ENCODE measurements around the gene MRNIP. TPM values are rescaled to one million over a fixed set of nuclear protein-coding genes. Genes with fewer than 3 reads are reported as not detected.

The MRNIP gene
- total RNA-seq, 5 donors from 2014 or later (not counting 1 experiment from before 2014, with no cell fraction given) = 54.1 to 119 (median 112) TPM

GRCh38 chr5:179868541-179868940 is 9.9 kb upstream of the MRNIP start:
- Histone ChIP-seq H3K4me1 (ENCODE audit: control insufficient read depth in 1 of 2, extremely low read depth in 1 of 2, insufficient read depth in 2 of 2, low read length in 2 of 2) (no peaks in the 10 kb centered on the region), H3K27me3 (replicated peaks in 1 of 2; ENCODE audit: control insufficient read depth in 2 of 2, extremely low read depth in 1 of 2, insufficient read depth in 2 of 2, low read length in 1 of 2) (no peaks in the 10 kb centered on the region), H3K4me3 (ENCODE audit: control insufficient read depth in 1 of 2, extremely low read depth in 1 of 2, low read length in 1 of 2) (no peak overlapping the region), H3K9me3 (no peaks in the 10 kb centered on the region), H3K27ac (ENCODE audit: low read length) (no peak overlapping the region), H3K36me3 (ENCODE audit: control insufficient read depth in 2 of 2, extremely low read depth in 1 of 2, insufficient read depth in 1 of 2, low read length in 1 of 2) (peaks cover 15 to 36% of the 10 kb centered on the region in 2 donors)
- DNase-seq (no peak), ATAC-seq (replicated peaks in 1 of 4) (no peak)
- POLR2A ChIA-PET = no interaction called here
- no peaks in the 10 kb centered on the region for H3K9me3 Mint-ChIP-seq
- no peaks in the 10 kb centered on the region for H3K4me1 Mint-ChIP-seq
- H3K4me3 Mint-ChIP-seq = no peak overlapping the region
- CTCF ChIA-PET = no interaction called here
- H3K27ac Mint-ChIP-seq = no peak overlapping the region
- no peaks in the 10 kb centered on the region for H3K27me3 Mint-ChIP-seq
- H3K36me3 Mint-ChIP-seq = peaks cover 22% of the 10 kb centered on the region
- WGBS (ENCODE audit: insufficient coverage) = over 99% methylated on average over 14 of the region's 14 CpGs

GRCh38 chr5:179867476-179867875 is 8.9 kb upstream of the MRNIP start:
- Histone ChIP-seq H3K4me1 (ENCODE audit: control insufficient read depth in 1 of 2, extremely low read depth in 1 of 2, insufficient read depth in 2 of 2, low read length in 2 of 2) (no peaks in the 10 kb centered on the region), H3K27ac (ENCODE audit: low read length) (no peak overlapping the region), H3K9me3 (no peaks in the 10 kb centered on the region), H3K4me3 (ENCODE audit: control insufficient read depth in 1 of 2, extremely low read depth in 1 of 2, low read length in 1 of 2) (no peak overlapping the region), H3K27me3 (replicated peaks in 1 of 2; ENCODE audit: control insufficient read depth in 2 of 2, extremely low read depth in 1 of 2, insufficient read depth in 2 of 2, low read length in 1 of 2) (no peaks in the 10 kb centered on the region), H3K36me3 (ENCODE audit: control insufficient read depth in 2 of 2, extremely low read depth in 1 of 2, insufficient read depth in 1 of 2, low read length in 1 of 2) (peaks cover 15 to 33% of the 10 kb centered on the region in 2 donors)
- H3K27me3 Mint-ChIP-seq = no peaks in the 10 kb centered on the region
- no peaks in the 10 kb centered on the region for H3K4me1 Mint-ChIP-seq
- 97% methylated on average over 9 of the region's 11 CpGs for WGBS (ENCODE audit: insufficient coverage)
- H3K27ac Mint-ChIP-seq = no peak overlapping the region
- peaks cover 26% of the 10 kb centered on the region for H3K36me3 Mint-ChIP-seq
- H3K9me3 Mint-ChIP-seq = no peaks in the 10 kb centered on the region
- no peak overlapping the region for H3K4me3 Mint-ChIP-seq
- CTCF ChIA-PET = no interaction called here
- no peak for ATAC-seq (replicated peaks in 1 of 4)
- DNase-seq = no peak
- POLR2A ChIA-PET = no interaction called here

- Histone ChIP-seq H3K4me3 (ENCODE audit: control insufficient read depth in 1 of 2, extremely low read depth in 1 of 2, low read length in 1 of 2) (no peak overlapping the region), H3K4me1 (ENCODE audit: control insufficient read depth in 1 of 2, extremely low read depth in 1 of 2, insufficient read depth in 2 of 2, low read length in 2 of 2) (no peaks in the 10 kb centered on the region), H3K9me3 (no peaks in the 10 kb centered on the region), H3K36me3 (ENCODE audit: control insufficient read depth in 2 of 2, extremely low read depth in 1 of 2, insufficient read depth in 1 of 2, low read length in 1 of 2) (peaks cover 15 to 30% of the 10 kb centered on the region in 2 donors), H3K27me3 (replicated peaks in 1 of 2; ENCODE audit: control insufficient read depth in 2 of 2, extremely low read depth in 1 of 2, insufficient read depth in 2 of 2, low read length in 1 of 2) (no peaks in the 10 kb centered on the region), H3K27ac (ENCODE audit: low read length) (no peak overlapping the region)
- Mint-ChIP-seq H3K9me3 (no peaks in the 10 kb centered on the region), H3K4me1 (no peaks in the 10 kb centered on the region), H3K4me3 (no peak overlapping the region), H3K36me3 (peaks cover 25% of the 10 kb centered on the region), H3K27ac (no peak overlapping the region), H3K27me3 (no peaks in the 10 kb centered on the region)
- whole genome bisulfite sequencing (ENCODE audit: insufficient coverage) = 90% methylated on average over 6 of the region's 6 CpGs
- ChIA-PET POLR2A (no interaction called here), CTCF (no interaction called here)
- DNase-seq (no peak), ATAC-seq (replicated peaks in 1 of 4) (no peak)
Measured at GRCh38 chr5:179867079-179867465, 8.5 kb upstream of the MRNIP start.

- no peak for DNase-seq
- CTCF ChIA-PET = no interaction called here
- Mint-ChIP-seq H3K27ac (no peak overlapping the region), H3K4me1 (no peaks in the 10 kb centered on the region), H3K36me3 (peaks cover 25% of the 10 kb centered on the region), H3K9me3 (no peaks in the 10 kb centered on the region), H3K27me3 (no peaks in the 10 kb centered on the region), H3K4me3 (no peak overlapping the region)
- WGBS (ENCODE audit: insufficient coverage) = 84% methylated on average over 15 of the region's 21 CpGs
- H3K4me1 ChIP-seq (ENCODE audit: control insufficient read depth in 1 of 2, extremely low read depth in 1 of 2, insufficient read depth in 2 of 2, low read length in 2 of 2) = no peaks in the 10 kb centered on the region
- no peaks in the 10 kb centered on the region for H3K27me3 ChIP-seq (replicated peaks in 1 of 2; ENCODE audit: control insufficient read depth in 2 of 2, extremely low read depth in 1 of 2, insufficient read depth in 2 of 2, low read length in 1 of 2)
- no peak for ATAC-seq (replicated peaks in 1 of 4)
- H3K4me3 ChIP-seq (ENCODE audit: control insufficient read depth in 1 of 2, extremely low read depth in 1 of 2, low read length in 1 of 2) = no peak overlapping the region
- POLR2A ChIA-PET = no interaction called here
- H3K27ac ChIP-seq (ENCODE audit: low read length) = no peak overlapping the region
- H3K9me3 ChIP-seq = no peaks in the 10 kb centered on the region
- H3K36me3 ChIP-seq (ENCODE audit: control insufficient read depth in 2 of 2, extremely low read depth in 1 of 2, insufficient read depth in 1 of 2, low read length in 1 of 2) = peaks cover 15 to 30% of the 10 kb centered on the region in 2 donors
Measured at GRCh38 chr5:179866241-179867078, 7.8 kb upstream of the MRNIP start.

GRCh38 chr5:179865491-179866240 is 7.0 kb upstream of the MRNIP start:
- Histone ChIP-seq H3K27ac (ENCODE audit: low read length) (no peak overlapping the region), H3K9me3 (no peaks in the 10 kb centered on the region), H3K4me3 (ENCODE audit: control insufficient read depth in 1 of 2, extremely low read depth in 1 of 2, low read length in 1 of 2) (no peak overlapping the region), H3K36me3 (ENCODE audit: control insufficient read depth in 2 of 2, extremely low read depth in 1 of 2, insufficient read depth in 1 of 2, low read length in 1 of 2) (peaks cover 13 to 30% of the 10 kb centered on the region in 2 donors), H3K27me3 (replicated peaks in 1 of 2; ENCODE audit: control insufficient read depth in 2 of 2, extremely low read depth in 1 of 2, insufficient read depth in 2 of 2, low read length in 1 of 2) (no peaks in the 10 kb centered on the region), H3K4me1 (ENCODE audit: control insufficient read depth in 1 of 2, extremely low read depth in 1 of 2, insufficient read depth in 2 of 2, low read length in 2 of 2) (no peaks in the 10 kb centered on the region)
- Mint-ChIP-seq H3K4me1 (no peaks in the 10 kb centered on the region), H3K9me3 (no peaks in the 10 kb centered on the region), H3K27ac (no peak overlapping the region), H3K36me3 (peaks cover 17% of the 10 kb centered on the region), H3K4me3 (no peak overlapping the region), H3K27me3 (no peaks in the 10 kb centered on the region)
- 95% methylated on average over 15 of the region's 15 CpGs for WGBS (ENCODE audit: insufficient coverage)
- POLR2A ChIA-PET = interaction anchor here in 1 of 2 donors (0.6 kb wide), 1 partner anchor 904 kb away, joined by 3 read pairs; no protein-coding TSS in a partner anchor
- DNase-seq (no peak), ATAC-seq (replicated peaks in 1 of 4) (no peak)
- CTCF ChIA-PET = no interaction called here

GRCh38 chr5:179864686-179865085 is 6.1 kb upstream of the MRNIP start:
- H3K4me1 ChIP-seq (ENCODE audit: control insufficient read depth in 1 of 2, extremely low read depth in 1 of 2, insufficient read depth in 2 of 2, low read length in 2 of 2) = peaks cover 0 to 1% of the 10 kb centered on the region in 2 experiments
- no peaks in the 10 kb centered on the region for H3K27me3 Mint-ChIP-seq
- no peak overlapping the region for H3K4me3 ChIP-seq (ENCODE audit: control insufficient read depth in 1 of 2, extremely low read depth in 1 of 2, low read length in 1 of 2)
- H3K9me3 ChIP-seq = no peaks in the 10 kb centered on the region
- DNase-seq (no peak), ATAC-seq (replicated peaks in 1 of 4) (no peak)
- peaks cover 6 to 23% of the 10 kb centered on the region in 2 donors for H3K36me3 ChIP-seq (ENCODE audit: control insufficient read depth in 2 of 2, extremely low read depth in 1 of 2, insufficient read depth in 1 of 2, low read length in 1 of 2)
- 93% methylated on average over 2 of the region's 7 CpGs for WGBS (ENCODE audit: insufficient coverage)
- H3K27me3 ChIP-seq (replicated peaks in 1 of 2; ENCODE audit: control insufficient read depth in 2 of 2, extremely low read depth in 1 of 2, insufficient read depth in 2 of 2, low read length in 1 of 2) = no peaks in the 10 kb centered on the region
- H3K4me3 Mint-ChIP-seq = no peak overlapping the region
- H3K27ac ChIP-seq (ENCODE audit: low read length) = no peak overlapping the region
- ChIA-PET POLR2A (no interaction called here), CTCF (no interaction called here)
- no peaks in the 10 kb centered on the region for H3K9me3 Mint-ChIP-seq
- H3K36me3 Mint-ChIP-seq = peaks cover 16% of the 10 kb centered on the region
- no peak overlapping the region for H3K27ac Mint-ChIP-seq
- H3K4me1 Mint-ChIP-seq = peaks cover 0 to 6% (median 3%) of the 10 kb centered on the region in 3 donors

Measured in T-cell (primary cell).